ENCODE data around the gene TINCR. TPM values are rescaled to one million over a fixed set of nuclear protein-coding genes. Genes with fewer than 3 reads are reported as not detected.

Gene TINCR
- total and polyA plus RNA-seq, 2 donors from 2014 or later, result 0.94 to 2.2 TPM

GRCh38 chr19:5536337-5536894, 31.3 kb downstream of the TINCR start:
- H3K4me1 ChIP-seq (ENCODE audit: control insufficient read depth in 2 of 3, insufficient read depth in 2 of 3, low read depth in 1 of 3, low read length in 3 of 3), result peaks cover 0 to 16% (median 6%) of the 10 kb centered on the region in 3 donors
- FAIRE-seq, result no peak
- intact Hi-C loops (cut with DNase I), result no loop called here
- H3K4me3 ChIP-seq (ENCODE audit: low read length in 3 of 3), result no peak overlapping the region
- no peaks in the 10 kb centered on the region for H3K27me3 ChIP-seq (ENCODE audit: control insufficient read depth, insufficient read depth, low read length)
- no peaks in the 10 kb centered on the region for H3K36me3 ChIP-seq (ENCODE audit: control insufficient read depth in 2 of 3, insufficient read depth in 3 of 3, low read length in 3 of 3)
- no peak overlapping the region for H3K9ac ChIP-seq (ENCODE audit: low read length in 3 of 3)
- peak overlapping the region; percentile 71 to 90 for H3K27ac ChIP-seq (ENCODE audit: low read depth in 2 of 2, low read length in 2 of 2)
- no peak for TF ChIP-seq CTCF (IDR thresholded peaks at IDR 0.05; ENCODE audit: borderline replicate concordance, extremely low read depth, insufficient read depth)
- peaks cover 0 to 13% (median 2%) of the 10 kb centered on the region in 3 donors for H3K9me3 ChIP-seq (ENCODE audit: control insufficient read depth in 2 of 3, insufficient read depth in 1 of 3, low read length in 3 of 3)
- DNase-seq, result peak; percentile 72 to 93 (median 88)

GRCh38 chr19:5534787-5535586, 32.8 kb downstream of the TINCR start:
- no peak overlapping the region for H3K9ac ChIP-seq (ENCODE audit: low read length in 3 of 3)
- TF ChIP-seq CTCF (IDR thresholded peaks at IDR 0.05; ENCODE audit: borderline replicate concordance, extremely low read depth, insufficient read depth), result no peak
- H3K27ac ChIP-seq (ENCODE audit: low read depth in 2 of 2, low read length in 2 of 2), result no peak overlapping the region
- peaks cover 0 to 16% (median 6%) of the 10 kb centered on the region in 3 donors for H3K4me1 ChIP-seq (ENCODE audit: control insufficient read depth in 2 of 3, insufficient read depth in 2 of 3, low read depth in 1 of 3, low read length in 3 of 3)
- H3K36me3 ChIP-seq (ENCODE audit: control insufficient read depth in 2 of 3, insufficient read depth in 3 of 3, low read length in 3 of 3), result no peaks in the 10 kb centered on the region
- DNase-seq, result no peak
- H3K27me3 ChIP-seq (ENCODE audit: control insufficient read depth, insufficient read depth, low read length), result no peaks in the 10 kb centered on the region
- H3K9me3 ChIP-seq (ENCODE audit: control insufficient read depth in 2 of 3, insufficient read depth in 1 of 3, low read length in 3 of 3), result peaks cover 0 to 13% (median 2%) of the 10 kb centered on the region in 3 donors
- H3K4me3 ChIP-seq (ENCODE audit: low read length in 3 of 3), result no peak overlapping the region
- intact Hi-C loops (cut with DNase I), result no loop called here
- FAIRE-seq, result no peak

- Histone ChIP-seq H3K27ac (ENCODE audit: low read depth in 2 of 2, low read length in 2 of 2) (no peak overlapping the region), H3K36me3 (ENCODE audit: control insufficient read depth in 2 of 3, insufficient read depth in 3 of 3, low read length in 3 of 3) (no peaks in the 10 kb centered on the region)
- intact Hi-C loops (cut with DNase I), result no loop called here
Observed at GRCh38 chr19:5533257-5533656, 34.5 kb downstream of the TINCR start.

More at GRCh38 chr19:5533257-5533656, 34.5 kb downstream of the TINCR start:
- Histone ChIP-seq H3K9me3 (ENCODE audit: control insufficient read depth in 2 of 3, insufficient read depth in 1 of 3, low read length in 3 of 3) (peaks cover 0 to 13% (median 2%) of the 10 kb centered on the region in 3 donors), H3K4me3 (ENCODE audit: low read length in 3 of 3) (no peak overlapping the region), H3K27me3 (ENCODE audit: control insufficient read depth, insufficient read depth, low read length) (no peaks in the 10 kb centered on the region), H3K4me1 (ENCODE audit: control insufficient read depth in 2 of 3, insufficient read depth in 2 of 3, low read depth in 1 of 3, low read length in 3 of 3) (peaks cover 0 to 8% (median 6%) of the 10 kb centered on the region in 3 donors), H3K9ac (ENCODE audit: low read length in 3 of 3) (no peak overlapping the region)
- no peak for FAIRE-seq
- DNase-seq, result no peak
- TF ChIP-seq CTCF (IDR thresholded peaks at IDR 0.05; ENCODE audit: borderline replicate concordance, extremely low read depth, insufficient read depth), result no peak

Measured in kidney (tissue), 14 donors.